ENCODE results near the gene TMEM94. TPM values are rescaled to one million over a fixed set of nuclear protein-coding genes. Genes with fewer than 3 reads are reported as not detected.

Gene TMEM94
- total RNA-seq, 1 experiment from 2014 or later = 61.4 TPM

DNA sequence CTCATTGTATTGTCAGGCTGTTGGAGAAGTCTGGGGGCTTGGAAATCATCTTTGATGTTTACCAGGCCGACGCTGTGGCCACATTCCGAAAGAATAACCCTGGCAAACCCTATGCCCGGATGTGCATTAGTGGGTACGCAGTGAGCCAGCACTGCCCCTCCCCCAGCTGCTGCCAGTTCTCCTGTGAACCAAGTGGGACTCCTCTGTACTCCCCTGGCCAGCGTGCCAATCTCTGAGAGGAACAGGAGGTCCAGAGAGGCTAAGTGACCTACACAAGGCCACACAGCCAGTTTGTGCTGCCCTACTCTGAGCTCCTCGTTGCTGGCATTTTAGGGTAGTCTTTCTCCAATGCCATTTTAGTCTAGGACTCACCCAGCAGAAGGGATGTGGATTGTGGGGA is 67.2 kb downstream of the TMEM94 start:
- Histone ChIP-seq H3K56ac (ENCODE audit: insufficient read length, low read depth, low read length) (no peak overlapping the region), H3K27me3 (ENCODE audit: insufficient read depth, low read length) (no peaks in the 10 kb centered on the region), H4K20me1 (ENCODE audit: control insufficient read depth, insufficient read depth, insufficient read length) (no peaks in the 10 kb centered on the region), H2BK120ac (ENCODE audit: low read depth, low read length, poor library complexity, severe bottlenecking) (no peak overlapping the region), H3K14ac (ENCODE audit: insufficient read depth, low read length) (no peak overlapping the region), H2BK5ac (ENCODE audit: insufficient read length, low read length) (no peak overlapping the region), H2AFZ (ENCODE audit: low read length) (no peak overlapping the region), H2BK15ac (ENCODE audit: low read depth, low read length) (no peak overlapping the region), H3K18ac (ENCODE audit: insufficient read length, low read depth, low read length) (no peak overlapping the region), H2BK20ac (ENCODE audit: low read depth, low read length, poor library complexity, severe bottlenecking) (no peak overlapping the region), H3K9me3 (ENCODE audit: control insufficient read depth, low read depth, low read length) (no peaks in the 10 kb centered on the region), H3K23ac (ENCODE audit: insufficient read length, low read depth, low read length) (no peak overlapping the region), H3K79me2 (ENCODE audit: insufficient read depth, low read length) (no peaks in the 10 kb centered on the region), H4K5ac (ENCODE audit: insufficient read length, low read depth, low read length) (no peak overlapping the region), H2BK12ac (ENCODE audit: insufficient read length, low read depth, low read length) (no peak overlapping the region), H3T11ph (ENCODE audit: low read length) (no peak overlapping the region), H3K79me1 (ENCODE audit: insufficient read depth, low read depth, low read length, poor library complexity, severe bottlenecking) (no peaks in the 10 kb centered on the region), H2AK5ac (ENCODE audit: insufficient read length, low read length) (no peak overlapping the region), H3K27ac (ENCODE audit: insufficient read length, low read depth, low read length) (no peak overlapping the region), H3K23me2 (ENCODE audit: insufficient read length, low read depth, low read length, poor library complexity, severe bottlenecking) (peaks cover 14% of the 10 kb centered on the region), H4K8ac (replicated peaks; ENCODE audit: insufficient read length, low read depth, low read length) (no peak overlapping the region), H3K9ac (ENCODE audit: extremely low read depth, insufficient read length, low read length) (no peak overlapping the region), H3K4ac (ENCODE audit: low read depth, low read length) (no peak overlapping the region), H3K4me1 (ENCODE audit: insufficient read depth, low read length) (no peaks in the 10 kb centered on the region), H3K4me2 (ENCODE audit: insufficient read depth, insufficient read length, low read length) (no peak overlapping the region), H4K91ac (ENCODE audit: insufficient read length, low read depth, low read length) (no peak overlapping the region)
- Mint-ChIP-seq H3K36me3 (ENCODE audit: insufficient read depth in 1 of 3, low read depth in 3 of 3) (peaks cover 4 to 47% (median 44%) of the 10 kb centered on the region in 3 experiments; a peak in 6 of 7 replicates), H3K27ac (no peak overlapping the region; a peak in 1 of 7 replicates), H3K9me3 (no peaks in the 10 kb centered on the region), H3K4me1 (peaks cover 15 to 18% of the 10 kb centered on the region in 2 experiments), H3K27me3 (ENCODE audit: low read depth) (peaks cover 2% of the 10 kb centered on the region; the same call in 1 of the 2 replicates), H3K4me3 (no peak overlapping the region; a peak in 1 of 5 replicates)
- WGBS (ENCODE audit: extremely low coverage, insufficient read length, low lambda C conversion rate) = no CpG with 5 or more reads among the region's 7 CpGs
- no peak for DNase-seq
- TF ChIP-seq, protein P1, sequence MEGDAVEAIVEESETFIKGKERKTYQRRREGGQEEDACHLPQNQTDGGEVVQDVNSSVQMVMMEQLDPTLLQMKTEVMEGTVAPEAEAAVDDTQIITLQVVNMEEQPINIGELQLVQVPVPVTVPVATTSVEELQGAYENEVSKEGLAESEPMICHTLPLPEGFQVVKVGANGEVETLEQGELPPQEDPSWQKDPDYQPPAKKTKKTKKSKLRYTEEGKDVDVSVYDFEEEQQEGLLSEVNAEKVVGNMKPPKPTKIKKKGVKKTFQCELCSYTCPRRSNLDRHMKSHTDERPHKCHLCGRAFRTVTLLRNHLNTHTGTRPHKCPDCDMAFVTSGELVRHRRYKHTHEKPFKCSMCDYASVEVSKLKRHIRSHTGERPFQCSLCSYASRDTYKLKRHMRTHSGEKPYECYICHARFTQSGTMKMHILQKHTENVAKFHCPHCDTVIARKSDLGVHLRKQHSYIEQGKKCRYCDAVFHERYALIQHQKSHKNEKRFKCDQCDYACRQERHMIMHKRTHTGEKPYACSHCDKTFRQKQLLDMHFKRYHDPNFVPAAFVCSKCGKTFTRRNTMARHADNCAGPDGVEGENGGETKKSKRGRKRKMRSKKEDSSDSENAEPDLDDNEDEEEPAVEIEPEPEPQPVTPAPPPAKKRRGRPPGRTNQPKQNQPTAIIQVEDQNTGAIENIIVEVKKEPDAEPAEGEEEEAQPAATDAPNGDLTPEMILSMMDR (conservative IDR thresholded peaks at IDR 0.05) = no peak
